Osteoblast (primary cell): ENCODE measurements around the gene SOS1. TPM values are rescaled to one million over a fixed set of nuclear protein-coding genes. Genes with fewer than 3 reads are reported as not detected.

Experiments
- DNase-seq: peaks from one replicate; pipeline ENCODE4 v3.0.0; 2011; ENCODE audit warnings: low spot score, mixed read lengths; ENCODE audit not compliant: insufficient read length; ENCODE audit errors: missing footprints
- H2AFZ ChIP-seq: 2 replicates; pipeline ENCODE4 v1.6.0; 2011; ENCODE audit warnings: mild to moderate bottlenecking, low read length
- H3K27ac ChIP-seq: 2 replicates; pipeline ENCODE4 v1.5.1; 2011; ENCODE audit warnings: mild to moderate bottlenecking, low read depth, low read length, moderate library complexity
- H3K27me3 ChIP-seq: 2 replicates; pipeline ENCODE4 v1.6.0; 2012; ENCODE audit warnings: mild to moderate bottlenecking, control low read depth, inconsistent platforms, low read length, moderate library complexity; ENCODE audit not compliant: insufficient read depth
- H3K36me3 ChIP-seq: 2 replicates; pipeline ENCODE4 v1.5.1; 2011; ENCODE audit warnings: mild to moderate bottlenecking, low read length, control low read depth, moderate library complexity; ENCODE audit not compliant: insufficient read depth
- H3K4me1 ChIP-seq: 2 replicates; pipeline ENCODE4 v1.5.1; 2011; ENCODE audit warnings: mild to moderate bottlenecking, low read length, control low read depth, moderate library complexity; ENCODE audit not compliant: insufficient read depth
- H3K4me2 ChIP-seq: 2 replicates; pipeline ENCODE4 v1.6.0; 2011; ENCODE audit warnings: mild to moderate bottlenecking, low read length; ENCODE audit not compliant: insufficient read depth
- H3K4me3 ChIP-seq: fragments of 200-600 bp; sonication (generic); 3 replicates; pipeline ENCODE4 v1.5.1; 2012; ENCODE audit warnings: mild to moderate bottlenecking, low read length, inconsistent platforms; ENCODE audit not compliant: insufficient read depth
- H3K79me2 ChIP-seq: 2 replicates; pipeline ENCODE4 v1.6.0; 2012; ENCODE audit warnings: mild to moderate bottlenecking, low read length, control low read depth, inconsistent platforms; ENCODE audit not compliant: insufficient read depth
- H3K9me3 ChIP-seq: 2 replicates; pipeline ENCODE4 v1.5.1; 2011; ENCODE audit warnings: low read depth, low read length, control low read depth
- H4K20me1 ChIP-seq: 2 replicates; pipeline ENCODE4 v1.6.0; 2012; ENCODE audit warnings: mild to moderate bottlenecking, low read length, control low read depth; ENCODE audit not compliant: insufficient read depth
- CTCF ChIP-seq: IDR thresholded peaks from 2 replicates; pipeline ENCODE4 v1.5.1; 2011; ENCODE audit warnings: mild to moderate bottlenecking, low read depth, low read length, moderate library complexity; ENCODE audit errors: extremely low read depth
- total RNA-seq: library from RNA; depleted of rRNA; stranded (reverse); fragments of >200 nt; gene quantifications from 2 replicates; pipeline ENCODE4 v1.2.3, GENCODE V29; 2012

Gene SOS1
- total RNA-seq, 1 donor, result 28.6 TPM

- no peak for DNase-seq
- no peak overlapping the region for H2AFZ ChIP-seq
- H3K4me2 ChIP-seq, result no peak overlapping the region
- no peaks in the 10 kb centered on the region for H3K79me2 ChIP-seq
- no peaks in the 10 kb centered on the region for H3K9me3 ChIP-seq
- H3K36me3 ChIP-seq, result peaks cover 2% of the 10 kb centered on the region
- no peak for TF ChIP-seq CTCF
- H4K20me1 ChIP-seq, result no peaks in the 10 kb centered on the region
- peaks cover 12% of the 10 kb centered on the region for H3K4me1 ChIP-seq
- no peaks in the 10 kb centered on the region for H3K27me3 ChIP-seq
- H3K4me3 ChIP-seq, result no peak overlapping the region
- no peak overlapping the region for H3K27ac ChIP-seq
Measured at GRCh38 chr2:39033980-39034379, 86.9 kb downstream of the SOS1 start.

GRCh38 chr2:39027421-39027820 is 93.4 kb downstream of the SOS1 start:
- no peaks in the 10 kb centered on the region for H3K27me3 ChIP-seq
- H3K27ac ChIP-seq, result no peak overlapping the region
- no peak for TF ChIP-seq CTCF
- DNase-seq, result no peak
- no peaks in the 10 kb centered on the region for H4K20me1 ChIP-seq
- no peaks in the 10 kb centered on the region for H3K4me1 ChIP-seq
- H3K4me3 ChIP-seq, result no peak overlapping the region
- H2AFZ ChIP-seq, result no peak overlapping the region
- H3K4me2 ChIP-seq, result no peak overlapping the region
- no peaks in the 10 kb centered on the region for H3K9me3 ChIP-seq
- H3K36me3 ChIP-seq, result no peaks in the 10 kb centered on the region
- H3K79me2 ChIP-seq, result no peaks in the 10 kb centered on the region

GRCh38 chr2:39024833-39025232 is 96.0 kb downstream of the SOS1 start:
- H3K4me2 ChIP-seq, result no peak overlapping the region

GRCh38 chr2:39023649-39024048 is 97.2 kb downstream of the SOS1 start:
- Histone ChIP-seq H3K36me3 (no peaks in the 10 kb centered on the region), H4K20me1 (no peaks in the 10 kb centered on the region), H3K79me2 (no peaks in the 10 kb centered on the region), H3K4me2 (no peak overlapping the region), H2AFZ (no peak overlapping the region), H3K4me1 (no peaks in the 10 kb centered on the region), H3K4me3 (no peak overlapping the region), H3K27ac (no peak overlapping the region), H3K9me3 (no peaks in the 10 kb centered on the region), H3K27me3 (no peaks in the 10 kb centered on the region)
- DNase-seq, result no peak
- TF ChIP-seq CTCF, result no peak

More at GRCh38 chr2:39024833-39025232, 96.0 kb downstream of the SOS1 start:
- Histone ChIP-seq H3K4me1 (no peaks in the 10 kb centered on the region), H3K4me3 (no peak overlapping the region), H3K9me3 (no peaks in the 10 kb centered on the region), H3K27ac (no peak overlapping the region), H3K27me3 (no peaks in the 10 kb centered on the region), H2AFZ (no peak overlapping the region), H3K79me2 (no peaks in the 10 kb centered on the region), H4K20me1 (no peaks in the 10 kb centered on the region), H3K36me3 (no peaks in the 10 kb centered on the region)
- no peak for DNase-seq
- TF ChIP-seq CTCF, result no peak
